Brain microvascular endothelial cell (primary cell): ENCODE measurements around the gene HSD17B14.

Source experiments
- DNase-seq: peaks from one replicate; pipeline ENCODE4 v3.0.0-alpha.2; 2020
- H3K27ac ChIP-seq: fragments of 250-450 bp; sonication (Bioruptor Pico); 2 replicates; pipeline ENCODE4 v1.5.1; 2020; ENCODE audit warnings: mild to moderate bottlenecking, moderate library complexity
- H3K27me3 ChIP-seq: fragments of 250-450 bp; sonication (Bioruptor Pico); replicated peaks from 2 replicates; pipeline ENCODE4 v1.5.1; 2020; ENCODE audit warnings: mild to moderate bottlenecking
- H3K36me3 ChIP-seq: fragments of 250-450 bp; sonication (Bioruptor Pico); replicated peaks from 2 replicates; pipeline ENCODE4 v1.5.1; 2020; ENCODE audit warnings: mild to moderate bottlenecking
- H3K4me3 ChIP-seq: 2 replicates; pipeline ENCODE4 v1.5.1; 2011; ENCODE audit warnings: low read depth, mild to moderate bottlenecking, control low read depth, low read length, moderate library complexity
- in situ Hi-C: cut with HindIII; loops from 2 replicates; pipeline ENCODE4 v1.10.0; 2017; ENCODE audit warnings: low sequenced_read_pairs, low pct_ligation_motif_present
- TF ChIP-seq, protein P1 (sequence below): IDR thresholded peaks from 2 replicates; pipeline ENCODE4 v1.5.1; 2011; ENCODE audit warnings: low read depth, mild to moderate bottlenecking, moderate library complexity, low read length, control low read depth, inconsistent platforms; ENCODE audit errors: missing control alignments

The HSD17B14 gene

DNA sequence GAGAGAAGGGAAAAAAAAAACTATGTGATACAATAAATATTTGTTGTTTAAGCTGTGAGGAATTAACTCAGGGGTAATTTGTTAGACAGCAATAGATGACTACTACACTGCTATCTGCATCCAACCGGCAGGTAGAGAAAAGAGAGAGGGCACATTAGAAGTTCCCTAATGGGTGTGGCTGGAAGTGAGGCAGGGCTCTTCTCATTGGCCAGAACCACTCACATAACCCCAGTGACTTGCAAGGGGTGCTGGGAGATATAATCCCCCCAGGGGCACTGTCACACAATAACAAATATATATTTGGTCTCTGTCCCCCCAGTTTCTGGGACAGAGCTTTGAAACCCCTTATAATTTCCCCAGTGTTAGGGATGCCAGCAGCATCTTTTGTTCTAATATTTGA is 56.7 kb downstream of the HSD17B14 start:
- no peaks in the 10 kb centered on the region for H3K27me3 ChIP-seq
- in situ Hi-C loops, result no loop called here

DNA sequence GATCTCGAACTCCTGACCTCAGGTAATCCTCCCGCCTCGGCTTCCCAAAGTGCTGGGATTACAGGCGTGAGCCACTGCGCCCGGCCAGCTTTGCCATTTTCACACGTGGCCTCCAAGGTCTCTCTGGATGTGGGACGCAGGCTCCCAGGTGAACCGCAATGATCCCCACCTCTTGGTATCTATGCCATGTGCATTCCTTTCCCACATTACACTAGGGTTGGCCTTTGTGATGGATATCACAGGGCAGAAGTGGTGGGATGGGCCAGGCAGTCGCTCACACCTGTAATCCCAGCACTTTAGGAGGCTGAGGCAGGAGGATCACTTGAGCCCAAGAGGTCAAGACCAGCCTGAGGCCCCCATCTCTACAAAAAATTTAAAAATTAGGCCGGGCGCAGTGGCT is 58.6 kb downstream of the HSD17B14 start:
- TF ChIP-seq, protein P1, sequence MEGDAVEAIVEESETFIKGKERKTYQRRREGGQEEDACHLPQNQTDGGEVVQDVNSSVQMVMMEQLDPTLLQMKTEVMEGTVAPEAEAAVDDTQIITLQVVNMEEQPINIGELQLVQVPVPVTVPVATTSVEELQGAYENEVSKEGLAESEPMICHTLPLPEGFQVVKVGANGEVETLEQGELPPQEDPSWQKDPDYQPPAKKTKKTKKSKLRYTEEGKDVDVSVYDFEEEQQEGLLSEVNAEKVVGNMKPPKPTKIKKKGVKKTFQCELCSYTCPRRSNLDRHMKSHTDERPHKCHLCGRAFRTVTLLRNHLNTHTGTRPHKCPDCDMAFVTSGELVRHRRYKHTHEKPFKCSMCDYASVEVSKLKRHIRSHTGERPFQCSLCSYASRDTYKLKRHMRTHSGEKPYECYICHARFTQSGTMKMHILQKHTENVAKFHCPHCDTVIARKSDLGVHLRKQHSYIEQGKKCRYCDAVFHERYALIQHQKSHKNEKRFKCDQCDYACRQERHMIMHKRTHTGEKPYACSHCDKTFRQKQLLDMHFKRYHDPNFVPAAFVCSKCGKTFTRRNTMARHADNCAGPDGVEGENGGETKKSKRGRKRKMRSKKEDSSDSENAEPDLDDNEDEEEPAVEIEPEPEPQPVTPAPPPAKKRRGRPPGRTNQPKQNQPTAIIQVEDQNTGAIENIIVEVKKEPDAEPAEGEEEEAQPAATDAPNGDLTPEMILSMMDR, result no peak
- Histone ChIP-seq H3K27me3 (no peaks in the 10 kb centered on the region), H3K4me3 (no peak overlapping the region), H3K27ac (no peak overlapping the region), H3K36me3 (no peaks in the 10 kb centered on the region)
- no peak for DNase-seq
- in situ Hi-C loops, result no loop called here

More for the DNA sequence above, 56.7 kb downstream of the HSD17B14 start:
- Histone ChIP-seq H3K4me3 (no peak overlapping the region), H3K36me3 (no peaks in the 10 kb centered on the region), H3K27ac (no peak overlapping the region)
- DNase-seq, result no peak
- TF ChIP-seq, protein P1, result no peak

DNA sequence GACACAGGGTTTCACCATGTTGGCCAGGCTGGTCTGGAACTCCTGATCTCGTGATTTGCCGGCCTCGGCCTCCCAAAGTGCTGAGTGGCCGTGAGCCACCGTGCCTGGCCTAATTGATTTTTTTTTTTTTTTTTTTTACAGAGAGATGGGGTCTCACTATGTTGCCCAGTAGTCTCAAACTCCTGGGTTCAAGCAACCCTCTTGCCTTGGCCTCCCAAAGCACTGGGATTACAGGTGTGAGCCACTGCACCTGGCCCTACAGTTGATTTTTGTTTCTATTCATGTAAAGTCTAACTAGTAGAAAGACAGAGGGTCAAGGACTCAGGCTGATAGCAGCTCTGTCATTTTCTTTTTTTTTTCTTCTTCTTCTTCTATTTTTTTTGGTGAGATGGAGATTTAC is 59.2 kb downstream of the HSD17B14 start:
- in situ Hi-C loops, result no loop called here
- H3K27me3 ChIP-seq, result no peaks in the 10 kb centered on the region
- no peaks in the 10 kb centered on the region for H3K36me3 ChIP-seq
- TF ChIP-seq, protein P1, result no peak
- H3K27ac ChIP-seq, result no peak overlapping the region
- no peak overlapping the region for H3K4me3 ChIP-seq
- DNase-seq, result no peak

DNA sequence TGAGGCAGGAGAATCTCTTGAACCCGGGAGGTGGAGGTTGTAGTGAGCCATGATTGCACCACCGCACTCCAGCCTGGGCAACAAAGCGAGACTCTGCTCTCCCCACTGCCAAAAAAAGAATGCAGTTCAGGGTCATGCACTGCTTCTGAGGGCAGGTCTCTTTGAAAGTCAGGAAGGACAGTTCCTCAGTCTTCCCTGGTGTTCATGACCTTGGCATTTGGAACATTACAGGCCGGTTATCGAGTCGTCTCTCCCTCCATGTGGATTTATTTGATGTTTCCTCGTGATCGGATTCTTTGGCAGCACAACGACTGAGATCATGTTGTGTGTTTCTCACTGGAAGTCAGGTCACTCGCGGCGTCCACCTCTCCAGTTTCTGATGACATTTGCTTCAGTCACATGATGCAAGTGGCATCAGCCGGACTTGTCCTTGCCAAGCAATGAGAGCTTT is 63.8 kb downstream of the HSD17B14 start:
- DNase-seq, result no peak
- in situ Hi-C loops, result no loop called here

GRCh38 chr19:48770734-48771472 is 65.4 kb downstream of the HSD17B14 start:
- no peak for DNase-seq
- Histone ChIP-seq H3K27ac (no peak overlapping the region), H3K27me3 (no peaks in the 10 kb centered on the region), H3K4me3 (no peak overlapping the region), H3K36me3 (no peaks in the 10 kb centered on the region)
- TF ChIP-seq, protein P1, result no peak
- in situ Hi-C loops, result no loop called here

More for the DNA sequence above, 63.8 kb downstream of the HSD17B14 start:
- Histone ChIP-seq H3K27ac (no peak overlapping the region), H3K36me3 (no peaks in the 10 kb centered on the region), H3K4me3 (no peak overlapping the region), H3K27me3 (no peaks in the 10 kb centered on the region)
- TF ChIP-seq, protein P1, result no peak

DNA sequence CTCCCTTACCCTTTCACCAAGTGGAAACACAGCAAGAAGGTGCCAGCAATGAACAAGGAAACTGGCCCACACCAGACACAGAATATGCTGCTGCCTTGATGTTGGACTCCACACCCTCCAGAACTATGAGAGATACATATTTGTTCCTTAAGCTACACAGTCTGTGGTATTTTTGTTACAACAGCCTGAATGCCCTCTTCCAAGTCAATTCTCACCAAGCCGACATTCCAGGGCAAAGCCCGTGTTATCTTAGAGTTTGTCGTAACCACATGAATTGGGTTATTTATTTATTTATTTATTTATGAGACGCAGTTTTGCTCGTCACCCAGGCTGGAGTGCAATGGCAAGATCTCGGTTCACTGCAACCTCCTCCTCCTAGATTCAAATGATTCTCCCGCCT is 66.0 kb downstream of the HSD17B14 start:
- H3K36me3 ChIP-seq, result no peaks in the 10 kb centered on the region
- peak; percentile 42 for DNase-seq
- H3K27me3 ChIP-seq, result no peaks in the 10 kb centered on the region
- in situ Hi-C loops, result no loop called here
- no peak overlapping the region for H3K27ac ChIP-seq
- H3K4me3 ChIP-seq, result no peak overlapping the region
- TF ChIP-seq, protein P1, result no peak
